ENCODE measurements around the gene EPB41. TPM values are rescaled to one million over a fixed set of nuclear protein-coding genes. Genes with fewer than 3 reads are reported as not detected.
"Not testable (repeated sequence)": the region's sequence is repeated elsewhere in the genome, so short reads cannot be mapped to it uniquely, and the experiment has no call there.

EPB41 gene
- total RNA-seq, 1 donor from 2014 or later: 9.7 TPM

DNA sequence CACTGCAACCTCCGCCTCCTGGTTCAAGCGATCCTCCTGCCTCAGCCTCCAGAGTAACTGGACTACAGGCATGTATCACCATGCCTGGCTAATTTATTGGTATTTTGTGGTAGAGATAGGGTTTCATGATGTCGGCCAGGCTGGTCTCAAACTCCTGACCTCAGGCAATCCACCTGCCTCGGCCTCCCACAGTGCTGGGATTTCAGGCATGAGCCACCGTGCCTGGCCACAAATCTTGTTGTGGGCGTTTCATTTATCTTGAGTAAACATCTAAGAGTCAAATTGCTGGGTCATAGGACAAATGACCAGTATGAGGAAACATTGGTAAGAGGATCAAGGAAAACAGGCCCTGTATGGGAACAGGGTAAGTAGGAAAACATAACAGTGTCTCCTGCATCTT is 191.5 kb downstream of the EPB41 start:
- H3K4me1 Mint-ChIP-seq (ENCODE audit: unreplicated experiment): no peaks in the 10 kb centered on the region
- peak; percentile 23 for DNase-seq (ENCODE audit: extremely low spot score, unreplicated experiment)
- H3K4me3 Mint-ChIP-seq (ENCODE audit: unreplicated experiment): no peak overlapping the region
- H3K36me3 Mint-ChIP-seq (ENCODE audit: unreplicated experiment): no peaks in the 10 kb centered on the region
- H3K27me3 Mint-ChIP-seq (ENCODE audit: unreplicated experiment): no peaks in the 10 kb centered on the region
- no peak overlapping the region for H3K27ac Mint-ChIP-seq (ENCODE audit: unreplicated experiment)
- TF ChIP-seq CTCF (IDR thresholded peaks at IDR 0.05): no peak
- no peaks in the 10 kb centered on the region for H3K9me3 Mint-ChIP-seq (ENCODE audit: unreplicated experiment)

- H3K4me1 Mint-ChIP-seq (ENCODE audit: unreplicated experiment); H3K9me3 Mint-ChIP-seq (ENCODE audit: unreplicated experiment); H3K27me3 Mint-ChIP-seq (ENCODE audit: unreplicated experiment); H3K27ac Mint-ChIP-seq (ENCODE audit: unreplicated experiment); DNase-seq (ENCODE audit: extremely low spot score, unreplicated experiment); H3K36me3 Mint-ChIP-seq (ENCODE audit: unreplicated experiment); H3K4me3 Mint-ChIP-seq (ENCODE audit: unreplicated experiment): not testable (repeated sequence)
Measured at GRCh38 chr1:29108041-29108440, 193.7 kb downstream of the EPB41 start.

- H3K9me3 Mint-ChIP-seq (ENCODE audit: unreplicated experiment): no peaks in the 10 kb centered on the region
- no peak for DNase-seq (ENCODE audit: extremely low spot score, unreplicated experiment)
- no peaks in the 10 kb centered on the region for H3K4me1 Mint-ChIP-seq (ENCODE audit: unreplicated experiment)
- no peak for TF ChIP-seq CTCF (IDR thresholded peaks at IDR 0.05)
- H3K4me3 Mint-ChIP-seq (ENCODE audit: unreplicated experiment): no peak overlapping the region
- no peaks in the 10 kb centered on the region for H3K36me3 Mint-ChIP-seq (ENCODE audit: unreplicated experiment)
- no peaks in the 10 kb centered on the region for H3K27me3 Mint-ChIP-seq (ENCODE audit: unreplicated experiment)
- no peak overlapping the region for H3K27ac Mint-ChIP-seq (ENCODE audit: unreplicated experiment)
Measured at GRCh38 chr1:29112705-29113412, 198.5 kb downstream of the EPB41 start.

DNA sequence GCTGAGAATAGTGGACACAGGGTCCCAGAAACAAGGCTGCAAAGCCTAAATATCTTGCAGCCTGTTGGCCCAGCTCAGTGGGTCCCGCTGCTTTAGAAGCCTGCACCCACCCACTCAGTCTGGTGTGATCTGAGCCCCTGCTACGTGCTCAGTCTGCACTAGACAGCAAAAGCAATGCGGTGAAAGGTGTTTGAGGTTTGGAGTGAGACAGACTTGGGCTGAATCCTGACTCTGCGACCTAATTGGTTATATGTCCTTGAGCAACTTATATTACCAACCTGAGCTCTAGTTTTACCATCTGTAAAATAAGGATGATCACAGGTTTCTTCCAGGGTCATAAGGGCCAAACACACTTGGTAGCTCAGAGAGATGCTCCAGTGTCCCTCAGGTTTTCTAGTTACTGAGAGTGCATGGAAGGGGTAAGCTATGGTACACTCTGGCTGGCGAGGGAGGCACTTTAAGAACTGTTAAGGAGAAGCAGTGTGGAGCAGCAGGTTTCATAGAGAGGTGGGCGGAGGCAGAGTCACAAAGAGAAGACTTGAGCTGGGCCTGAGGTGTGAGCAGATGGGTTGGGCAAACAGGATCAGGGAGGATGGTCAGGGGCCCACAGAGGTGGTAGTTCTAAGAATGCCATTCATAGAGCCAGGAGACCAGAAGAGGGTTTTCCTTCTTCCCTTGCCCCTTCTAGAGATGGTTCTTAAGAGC is 199.2 kb downstream of the EPB41 start:
- H3K27ac Mint-ChIP-seq (ENCODE audit: unreplicated experiment): no peak overlapping the region

GRCh38 chr1:29114654-29115053 is 200.3 kb downstream of the EPB41 start:
- Mint-ChIP-seq H3K9me3 (ENCODE audit: unreplicated experiment) (no peaks in the 10 kb centered on the region), H3K27ac (ENCODE audit: unreplicated experiment) (no peak overlapping the region), H3K4me3 (ENCODE audit: unreplicated experiment) (no peak overlapping the region), H3K4me1 (ENCODE audit: unreplicated experiment) (peaks cover under 1% of the 10 kb centered on the region), H3K27me3 (ENCODE audit: unreplicated experiment) (no peaks in the 10 kb centered on the region), H3K36me3 (ENCODE audit: unreplicated experiment) (no peaks in the 10 kb centered on the region)
- DNase-seq (ENCODE audit: extremely low spot score, unreplicated experiment): no peak
- TF ChIP-seq CTCF (IDR thresholded peaks at IDR 0.05): no peak

More for the DNA sequence above, 199.2 kb downstream of the EPB41 start:
- Mint-ChIP-seq H3K4me1 (ENCODE audit: unreplicated experiment) (no peaks in the 10 kb centered on the region), H3K4me3 (ENCODE audit: unreplicated experiment) (no peak overlapping the region), H3K9me3 (ENCODE audit: unreplicated experiment) (no peaks in the 10 kb centered on the region), H3K27me3 (ENCODE audit: unreplicated experiment) (no peaks in the 10 kb centered on the region), H3K36me3 (ENCODE audit: unreplicated experiment) (no peaks in the 10 kb centered on the region)
- DNase-seq (ENCODE audit: extremely low spot score, unreplicated experiment): no peak
- TF ChIP-seq CTCF (IDR thresholded peaks at IDR 0.05): no peak

Measured in osteocyte (in vitro differentiated cells).